Esophagus squamous epithelium (tissue), 4 donors: ENCODE data around the gene CEMIP.

Experiments used
- CTCF ChIP-seq, 6 experiments: fragments of 450-650 bp in 4 of 6; fragments of 200-600 bp in 2 of 6; sonication (generic) in 2 of 6; IDR thresholded peaks; one replicate each; pipeline ENCODE4 v1.5.1; 2016 to 2019; ENCODE audit warnings: antibody characterized with exemption in 6 of 6, mild to moderate bottlenecking in 4 of 6, moderate library complexity in 4 of 6
- POLR2A ChIP-seq, 4 donors: fragments of 450-650 bp; IDR thresholded peaks; one replicate each; pipeline ENCODE4 v1.6.1; 2017; ENCODE audit warnings: antibody characterized with exemption in 4 of 4, mild to moderate bottlenecking in 4 of 4, moderate library complexity in 3 of 4

- no peak for TF ChIP-seq CTCF (IDR thresholded peaks at IDR 0.05)
- TF ChIP-seq POLR2A (IDR thresholded peaks at IDR 0.05), result no peak
These were observed 25.9 kb downstream of the CEMIP start for GRCh38 chr15:80804970-80805495.
